A549 (cell line): ENCODE results near the gene MTCL1.

Experiments
- CEBPB ChIP-seq, 2 experiments: fragments of >200 bp in 1 of 2; sonication (Bioruptor Twin) in 1 of 2; formaldehyde crosslinking in 1 of 2; IDR thresholded peaks; 2 replicates each; pipeline ENCODE4 v1.6.1; 2012 to 2016
- CTCF ChIP-seq: fragments of >200 bp; sonication (Bioruptor Twin); formaldehyde crosslinking; IDR thresholded peaks from 3 replicates; pipeline ENCODE4 v1.5.1; 2016
- EP300 ChIP-seq, 2 experiments: fragments of >200 bp; sonication (Bioruptor Twin); formaldehyde crosslinking; IDR thresholded peaks; 2 replicates in 1 of 2; 3 replicates in 1 of 2; pipeline ENCODE4 v1.6.1; 2016 to 2017
- FOXS1 ChIP-seq: fragments of 250-450 bp; sonication (Bioruptor Pico); IDR thresholded peaks from 2 replicates; pipeline ENCODE4 v1.5.0; 2020; ENCODE audit warnings: mild to moderate bottlenecking, moderate library complexity
- POLR2A ChIP-seq: IDR thresholded peaks from 2 replicates; pipeline ENCODE4 v1.6.1; 2012; ENCODE audit warnings: mild to moderate bottlenecking, low read length
- RFX5 ChIP-seq: fragments of 450-650 bp; IDR thresholded peaks from 2 replicates; pipeline ENCODE4 v1.7.1; 2014; ENCODE audit warnings: antibody characterized with exemption, mild to moderate bottlenecking, moderate library complexity
- SMC3 ChIP-seq: fragments of >200 bp; sonication (Bioruptor Twin); formaldehyde crosslinking; IDR thresholded peaks from 3 replicates; pipeline ENCODE4 v1.6.1; 2018; ENCODE audit warnings: inconsistent platforms
- TP53 ChIP-seq: fragments of 250-450 bp; sonication (Bioruptor Pico); IDR thresholded peaks from 2 replicates; pipeline ENCODE4 v1.5.0; 2021; ENCODE audit warnings: mild to moderate bottlenecking, moderate library complexity
- ZC3H11A ChIP-seq: fragments of 450-650 bp; IDR thresholded peaks from 2 replicates; pipeline ENCODE4 v1.6.1; 2014; ENCODE audit warnings: antibody characterized with exemption, mild to moderate bottlenecking
- TF ChIP-seq, protein P1 (sequence below): fragments of 250-450 bp; sonication (Bioruptor Pico); IDR thresholded peaks from 2 replicates; pipeline ENCODE4 v1.5.0; 2021; ENCODE audit warnings: mild to moderate bottlenecking, moderate library complexity, borderline replicate concordance

DNA sequence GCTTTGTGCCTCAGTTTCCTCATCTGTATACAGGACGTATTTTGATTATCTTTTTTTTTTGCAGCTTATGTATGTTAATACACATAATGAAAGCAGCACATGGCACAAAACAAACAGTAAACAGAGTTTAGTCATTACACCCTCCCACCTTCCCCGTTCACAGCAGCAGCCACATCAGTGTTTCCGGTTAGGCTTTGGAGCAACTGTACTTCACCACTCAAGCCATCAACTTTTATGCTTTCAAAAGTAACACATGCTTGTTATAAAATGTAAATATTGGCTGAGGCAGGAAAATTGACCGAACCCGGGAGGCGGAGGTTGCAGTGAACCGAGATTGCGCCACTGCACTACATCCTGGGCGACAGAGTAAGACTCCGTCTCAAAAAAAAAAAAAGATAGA lies 117.3 kb downstream of the MTCL1 start:
- TF ChIP-seq RFX5 (no peak), FOXS1 (CRISPR knock-in tag) (no peak), SMC3 (no peak), TP53 (no peak), CTCF (no peak), ZC3H11A (no peak), EP300 (IDR thresholded peaks at IDR 0.05) (no peak), CEBPB (IDR thresholded peaks at IDR 0.05) (no peak), POLR2A (no peak)
- TF ChIP-seq, protein P1, sequence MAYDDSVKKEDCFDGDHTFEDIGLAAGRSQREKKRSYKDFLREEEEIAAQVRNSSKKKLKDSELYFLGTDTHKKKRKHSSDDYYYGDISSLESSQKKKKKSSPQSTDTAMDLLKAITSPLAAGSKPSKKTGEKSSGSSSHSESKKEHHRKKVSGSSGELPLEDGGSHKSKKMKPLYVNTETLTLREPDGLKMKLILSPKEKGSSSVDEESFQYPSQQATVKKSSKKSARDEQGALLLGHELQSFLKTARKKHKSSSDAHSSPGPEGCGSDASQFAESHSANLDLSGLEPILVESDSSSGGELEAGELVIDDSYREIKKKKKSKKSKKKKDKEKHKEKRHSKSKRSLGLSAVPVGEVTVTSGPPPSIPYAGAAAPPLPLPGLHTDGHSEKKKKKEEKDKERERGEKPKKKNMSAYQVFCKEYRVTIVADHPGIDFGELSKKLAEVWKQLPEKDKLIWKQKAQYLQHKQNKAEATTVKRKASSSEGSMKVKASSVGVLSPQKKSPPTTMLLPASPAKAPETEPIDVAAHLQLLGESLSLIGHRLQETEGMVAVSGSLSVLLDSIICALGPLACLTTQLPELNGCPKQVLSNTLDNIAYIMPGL (CRISPR knock-in tag): no peak
